Keratinocyte (primary cell): ENCODE data around the gene ETF1. TPM values are rescaled to one million over a fixed set of nuclear protein-coding genes. Genes with fewer than 3 reads are reported as not detected.

Experiments
- DNase-seq: peaks from one replicate; pipeline ENCODE4 v3.0.0-alpha.2; 2011; ENCODE audit warnings: low read depth, missing footprints, low spot score
- FAIRE-seq: peaks from 2 replicates; lab custom pipeline; 2011; peaks lifted over from hg19 to GRCh38; lab: Jason Lieb, UNC
- H2AFZ ChIP-seq: 2 replicates; pipeline ENCODE4 v1.6.0; 2012; ENCODE audit warnings: low read length, control low read depth, inconsistent platforms; ENCODE audit not compliant: control insufficient read depth
- H3K27ac ChIP-seq: 2 replicates; pipeline ENCODE4 v1.5.1; 2011; ENCODE audit warnings: low read length; ENCODE audit not compliant: control insufficient read depth, insufficient read depth
- H3K27me3 ChIP-seq: 3 replicates; pipeline ENCODE4 v1.6.0; 2011; ENCODE audit warnings: low read length; ENCODE audit not compliant: control insufficient read depth, insufficient read depth; ENCODE audit errors: extremely low read depth
- H3K36me3 ChIP-seq, 2 experiments: 2 replicates in 1 of 2; 3 replicates in 1 of 2; pipeline ENCODE4 v1.5.1; 2011; ENCODE audit warnings: low read length in 2 of 2, mild to moderate bottlenecking in 1 of 2; ENCODE audit not compliant: control insufficient read depth in 2 of 2, insufficient read depth in 2 of 2; ENCODE audit errors: extremely low read depth in 1 of 2
- H3K4me1 ChIP-seq: 3 replicates; pipeline ENCODE4 v1.5.1; 2011; ENCODE audit warnings: low read length; ENCODE audit not compliant: control insufficient read depth, insufficient read depth; ENCODE audit errors: extremely low read depth
- H3K4me2 ChIP-seq: 3 replicates; pipeline ENCODE4 v1.6.0; 2011; ENCODE audit warnings: low read depth, low read length; ENCODE audit not compliant: control insufficient read depth, insufficient read depth; ENCODE audit errors: extremely low read depth
- H3K4me3 ChIP-seq, 3 experiments: fragments of 200-600 bp in 1 of 3; sonication (generic) in 1 of 3; 2 replicates in 2 of 3; 3 replicates in 1 of 3; pipeline ENCODE4 v1.5.1; 2011 to 2016; ENCODE audit warnings: low read length in 3 of 3, mild to moderate bottlenecking in 3 of 3, control low read depth in 2 of 3, inconsistent platforms in 1 of 3, low read depth in 1 of 3, mixed read lengths in 1 of 3, mixed run types in 1 of 3, moderate library complexity in 1 of 3; ENCODE audit not compliant: control insufficient read depth in 2 of 3, insufficient read depth in 2 of 3; ENCODE audit errors: extremely low read depth in 1 of 3
- H3K79me2 ChIP-seq: 2 replicates; pipeline ENCODE4 v1.6.0; 2012; ENCODE audit warnings: low read length; ENCODE audit not compliant: control insufficient read depth, insufficient read depth
- H3K9ac ChIP-seq: 3 replicates; pipeline ENCODE4 v1.6.0; 2011; ENCODE audit warnings: low read length; ENCODE audit not compliant: control insufficient read depth, insufficient read depth; ENCODE audit errors: extremely low read depth
- H3K9me1 ChIP-seq: 3 replicates; pipeline ENCODE4 v1.6.0; 2011; ENCODE audit warnings: low read length; ENCODE audit not compliant: control insufficient read depth, insufficient read depth; ENCODE audit errors: extremely low read depth
- H3K9me3 ChIP-seq: 2 replicates; pipeline ENCODE4 v1.5.1; 2012; ENCODE audit warnings: low read depth, low read length; ENCODE audit not compliant: control insufficient read depth
- H4K20me1 ChIP-seq: 3 replicates; pipeline ENCODE4 v1.6.0; 2011; ENCODE audit warnings: low read length; ENCODE audit not compliant: control insufficient read depth, insufficient read depth; ENCODE audit errors: extremely low read depth
- EZH2 ChIP-seq: IDR thresholded peaks from one replicate; pipeline ENCODE4 v1.6.1; 2012; ENCODE audit warnings: inconsistent platforms, mild to moderate bottlenecking, low read length, moderate library complexity
- dilution Hi-C: fragments of 300-500 bp; cut with MboI; formaldehyde crosslinking; loops from one replicate; pipeline ENCODE4 v1.7.0; 2020; ENCODE audit warnings: low sequenced_read_pairs; ENCODE audit not compliant: extremely low pct_ligation_motif_present
- polyA plus RNA-seq, 5 experiments: library from polyadenylated mRNA; depleted of rRNA in 3 of 5; stranded (reverse) in 3 of 5; stranded (forward) in 1 of 5; unstranded in 1 of 5; fragments of >200 nt; gene quantifications; 1 replicate in 1 of 5; 2 replicates in 3 of 5; 3 replicates in 1 of 5; pipeline versions ENCODE4 v1.2.1 to v1.2.3, GENCODE V29; 2011 to 2012; ENCODE audit warnings: missing spikeins in 2 of 5, low read depth in 1 of 5, low replicate concordance in 1 of 5
- TF ChIP-seq, protein P1 (sequence below), 3 experiments: IDR thresholded peaks in 1 of 3; conservative IDR thresholded peaks in 1 of 3; optimal IDR thresholded peaks in 1 of 3; 2 replicates in 2 of 3; 3 replicates in 1 of 3; pipeline versions ENCODE3 to v1.5.1; 2011; ENCODE audit warnings: low read length in 3 of 3, mild to moderate bottlenecking in 3 of 3, moderate library complexity in 2 of 3, control low read depth in 1 of 3, inconsistent platforms in 1 of 3; ENCODE audit not compliant: insufficient read depth in 2 of 3; ENCODE audit errors: extremely low read depth in 1 of 3

Gene ETF1
- polyA plus RNA-seq, 1 donor (not counting 4 experiments of a cell fraction or from before 2014, with no cell fraction given) = 137 TPM

DNA sequence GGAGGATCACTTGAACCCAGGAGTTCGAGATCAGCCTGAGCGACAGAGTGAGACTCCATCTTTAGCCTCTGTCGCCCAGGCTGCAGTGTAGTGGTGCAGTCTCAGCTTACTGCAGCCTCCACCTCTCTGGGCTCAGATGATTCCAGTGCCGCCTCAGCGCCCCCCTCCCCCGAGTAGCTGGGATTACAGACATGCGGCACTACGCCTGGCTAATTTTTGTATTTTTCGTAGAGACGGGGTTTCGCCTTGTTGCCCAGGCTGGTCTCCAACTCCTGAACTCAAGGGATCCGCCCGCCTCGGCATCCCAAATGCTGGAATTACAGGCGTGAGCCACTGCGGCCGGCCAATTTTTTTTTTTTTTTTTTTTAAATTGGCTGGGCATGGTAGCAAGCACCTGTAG is 34.4 kb upstream of the ETF1 start:
- no peak for DNase-seq
- H3K4me1 ChIP-seq = peaks cover 10% of the 10 kb centered on the region
- no peak overlapping the region for H3K4me2 ChIP-seq
- H3K9ac ChIP-seq = no peak overlapping the region
- H3K27me3 ChIP-seq = no peaks in the 10 kb centered on the region
- no peak for TF ChIP-seq EZH2
- TF ChIP-seq, protein P1, sequence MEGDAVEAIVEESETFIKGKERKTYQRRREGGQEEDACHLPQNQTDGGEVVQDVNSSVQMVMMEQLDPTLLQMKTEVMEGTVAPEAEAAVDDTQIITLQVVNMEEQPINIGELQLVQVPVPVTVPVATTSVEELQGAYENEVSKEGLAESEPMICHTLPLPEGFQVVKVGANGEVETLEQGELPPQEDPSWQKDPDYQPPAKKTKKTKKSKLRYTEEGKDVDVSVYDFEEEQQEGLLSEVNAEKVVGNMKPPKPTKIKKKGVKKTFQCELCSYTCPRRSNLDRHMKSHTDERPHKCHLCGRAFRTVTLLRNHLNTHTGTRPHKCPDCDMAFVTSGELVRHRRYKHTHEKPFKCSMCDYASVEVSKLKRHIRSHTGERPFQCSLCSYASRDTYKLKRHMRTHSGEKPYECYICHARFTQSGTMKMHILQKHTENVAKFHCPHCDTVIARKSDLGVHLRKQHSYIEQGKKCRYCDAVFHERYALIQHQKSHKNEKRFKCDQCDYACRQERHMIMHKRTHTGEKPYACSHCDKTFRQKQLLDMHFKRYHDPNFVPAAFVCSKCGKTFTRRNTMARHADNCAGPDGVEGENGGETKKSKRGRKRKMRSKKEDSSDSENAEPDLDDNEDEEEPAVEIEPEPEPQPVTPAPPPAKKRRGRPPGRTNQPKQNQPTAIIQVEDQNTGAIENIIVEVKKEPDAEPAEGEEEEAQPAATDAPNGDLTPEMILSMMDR (optimal IDR thresholded peaks at IDR 0.05 in 1 of 3, IDR thresholded peaks at IDR 0.05 in 1 of 3, conservative IDR thresholded peaks at IDR 0.05 in 1 of 3; ENCODE audit: extremely low read depth in 1 of 3, insufficient read depth in 2 of 3, low read length in 3 of 3) = no peak
- no peaks in the 10 kb centered on the region for H3K9me3 ChIP-seq
- FAIRE-seq = no peak
- H4K20me1 ChIP-seq = peaks cover 3% of the 10 kb centered on the region
- H3K79me2 ChIP-seq = peaks cover 28% of the 10 kb centered on the region
- H3K27ac ChIP-seq = no peak overlapping the region
- dilution Hi-C loops = no loop called here
- H2AFZ ChIP-seq = no peak overlapping the region
- H3K36me3 ChIP-seq = peaks cover 5 to 11% of the 10 kb centered on the region in 2 experiments
- no peaks in the 10 kb centered on the region for H3K9me1 ChIP-seq
- no peak overlapping the region for H3K4me3 ChIP-seq

DNA sequence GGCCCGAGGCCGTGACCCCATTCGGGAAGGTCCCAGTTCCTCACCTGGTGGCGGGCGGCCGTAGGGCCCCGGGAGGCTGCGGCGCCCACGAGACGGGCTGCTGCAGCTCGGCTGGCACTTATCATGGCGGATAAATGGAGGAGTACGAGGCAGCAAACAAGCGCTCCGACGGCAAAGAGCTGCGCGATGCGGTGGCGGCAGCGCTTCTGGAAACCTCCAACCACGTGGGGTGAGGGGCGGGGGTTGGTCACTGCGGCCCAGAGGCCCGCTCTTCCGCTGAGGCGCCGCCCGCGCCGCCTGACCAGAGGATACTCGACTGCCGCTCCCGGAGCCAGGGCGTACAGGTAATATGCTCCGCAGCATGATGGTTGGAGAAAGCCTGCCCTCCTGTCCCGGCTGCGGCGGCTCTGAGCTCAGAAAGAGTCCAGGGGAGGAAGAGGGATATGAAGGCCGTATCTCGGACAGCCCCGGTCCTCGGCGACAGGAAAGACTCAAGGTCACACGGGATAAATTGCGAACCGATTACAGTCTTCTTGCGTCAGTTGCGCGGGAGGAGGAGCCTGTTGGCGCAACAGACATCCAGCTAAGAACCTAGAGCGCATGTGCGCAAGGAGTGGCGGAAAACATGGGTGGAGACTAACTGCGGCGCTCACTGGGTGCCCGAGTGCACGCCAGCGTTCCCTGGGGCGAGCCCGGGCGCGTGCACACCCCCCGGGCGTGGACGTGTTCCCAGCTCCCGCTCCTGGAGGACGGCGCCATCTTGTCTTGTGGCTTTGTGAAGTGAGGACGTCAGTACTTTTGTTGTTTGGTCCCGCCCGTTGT is 32.4 kb upstream of the ETF1 start, which contains the start of gene HSPA9:
TSS of gene HSPA9 (minus strand) at position 208 of the 822 bp plus-strand sequence. CDS start at position 125, 83 bp downstream.
- Histone ChIP-seq H3K9me3 (no peaks in the 10 kb centered on the region), H3K4me2 (peak within 1 kb of the TSS; percentile 96), H4K20me1 (peaks cover 8% of the 10 kb centered on the region), H3K79me2 (peaks cover 46% of the 10 kb centered on the region), H3K27ac (peak within 1 kb of the TSS; percentile 99), H3K36me3 (peaks cover 15 to 27% of the 10 kb centered on the region in 2 experiments), H3K27me3 (no peaks in the 10 kb centered on the region), H3K4me1 (peaks cover 10% of the 10 kb centered on the region), H2AFZ (peak within 1 kb of the TSS; percentile 78), H3K9ac (peak within 1 kb of the TSS; percentile 99), H3K4me3 (peak within 1 kb of the TSS; percentile 88 to 100 (median 100)), H3K9me1 (no peaks in the 10 kb centered on the region)
- no peak for TF ChIP-seq EZH2
- TF ChIP-seq, protein P1 (optimal IDR thresholded peaks at IDR 0.05 in 1 of 3, IDR thresholded peaks at IDR 0.05 in 1 of 3, conservative IDR thresholded peaks at IDR 0.05 in 1 of 3; ENCODE audit: extremely low read depth in 1 of 3, insufficient read depth in 2 of 3, low read length in 3 of 3) = no peak
- FAIRE-seq (peak; percentile 76), DNase-seq (peak; percentile 98)
- dilution Hi-C loops = no loop called here
